GM20000 (cell line): ENCODE data around the gene TP63.

Experiments
- DNase-seq: peaks from one replicate; pipeline ENCODE4 v3.0.0; 2012; ENCODE audit warnings: low spot score
- TF ChIP-seq, protein P1 (sequence below): IDR thresholded peaks from 2 replicates; pipeline ENCODE4 v1.5.1; 2012; ENCODE audit warnings: mild to moderate bottlenecking, control low read depth; ENCODE audit errors: extremely low read depth, missing control alignments

The TP63 gene

DNA sequence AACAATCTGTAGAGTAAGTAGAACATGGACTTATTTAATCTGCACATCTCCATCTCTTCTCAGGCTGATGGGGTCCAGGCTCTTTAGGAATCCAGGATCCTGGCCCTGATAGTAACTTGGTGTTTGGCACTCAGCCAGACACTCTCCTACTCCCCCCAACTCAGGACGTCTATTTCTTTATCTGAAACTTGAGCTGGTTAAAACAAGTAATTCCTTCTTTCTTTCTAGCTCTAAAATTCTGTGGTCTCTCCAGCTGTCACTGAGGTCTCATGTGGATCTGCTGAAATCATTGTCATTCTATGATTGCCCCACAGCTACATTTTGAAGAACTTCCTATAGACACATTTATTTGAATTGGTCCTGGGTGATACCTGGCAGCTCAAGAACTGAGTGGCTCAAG, 59.0 kb downstream of the TP63 start:
- TF ChIP-seq, protein P1, sequence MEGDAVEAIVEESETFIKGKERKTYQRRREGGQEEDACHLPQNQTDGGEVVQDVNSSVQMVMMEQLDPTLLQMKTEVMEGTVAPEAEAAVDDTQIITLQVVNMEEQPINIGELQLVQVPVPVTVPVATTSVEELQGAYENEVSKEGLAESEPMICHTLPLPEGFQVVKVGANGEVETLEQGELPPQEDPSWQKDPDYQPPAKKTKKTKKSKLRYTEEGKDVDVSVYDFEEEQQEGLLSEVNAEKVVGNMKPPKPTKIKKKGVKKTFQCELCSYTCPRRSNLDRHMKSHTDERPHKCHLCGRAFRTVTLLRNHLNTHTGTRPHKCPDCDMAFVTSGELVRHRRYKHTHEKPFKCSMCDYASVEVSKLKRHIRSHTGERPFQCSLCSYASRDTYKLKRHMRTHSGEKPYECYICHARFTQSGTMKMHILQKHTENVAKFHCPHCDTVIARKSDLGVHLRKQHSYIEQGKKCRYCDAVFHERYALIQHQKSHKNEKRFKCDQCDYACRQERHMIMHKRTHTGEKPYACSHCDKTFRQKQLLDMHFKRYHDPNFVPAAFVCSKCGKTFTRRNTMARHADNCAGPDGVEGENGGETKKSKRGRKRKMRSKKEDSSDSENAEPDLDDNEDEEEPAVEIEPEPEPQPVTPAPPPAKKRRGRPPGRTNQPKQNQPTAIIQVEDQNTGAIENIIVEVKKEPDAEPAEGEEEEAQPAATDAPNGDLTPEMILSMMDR: no peak
- no peak for DNase-seq

DNA sequence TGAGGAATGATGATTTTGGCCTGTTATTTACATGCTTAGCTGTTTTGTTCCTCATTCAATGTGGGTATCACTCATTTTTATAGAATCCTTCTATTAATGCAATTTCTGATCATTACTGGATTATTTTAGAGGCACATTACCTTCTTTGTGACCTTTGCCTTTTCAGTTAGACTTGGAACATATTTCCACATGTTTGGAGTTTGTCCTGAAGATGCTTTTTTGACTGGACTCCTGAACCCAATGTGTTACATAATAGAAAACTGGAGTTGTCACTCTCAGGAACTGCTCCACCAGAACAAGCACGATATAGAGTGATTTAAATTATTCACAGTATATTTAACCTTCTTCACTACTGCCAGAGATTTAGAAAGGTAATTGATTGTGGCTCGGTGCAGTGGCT, 59.5 kb downstream of the TP63 start:
- TF ChIP-seq, protein P1: no peak
- DNase-seq: no peak

DNA sequence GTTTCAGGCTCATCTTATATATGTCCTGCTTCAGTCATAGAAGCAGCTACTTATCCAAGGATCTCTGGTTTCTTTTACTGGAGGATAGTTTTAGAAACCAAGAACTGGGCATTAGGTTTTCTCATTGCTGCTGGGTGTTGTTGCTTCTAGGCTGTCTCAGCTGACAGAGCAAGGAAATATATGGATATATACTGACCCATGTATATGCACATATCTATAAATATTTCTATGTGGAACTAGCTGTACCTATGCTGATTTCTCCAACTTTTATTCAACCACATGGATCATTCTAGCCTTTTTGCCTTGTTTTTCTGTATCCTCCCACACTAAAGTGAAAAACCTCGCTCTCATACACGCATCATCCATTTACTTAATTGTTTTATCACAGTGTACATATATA, 64.2 kb downstream of the TP63 start:
- TF ChIP-seq, protein P1: no peak
- no peak for DNase-seq

DNA sequence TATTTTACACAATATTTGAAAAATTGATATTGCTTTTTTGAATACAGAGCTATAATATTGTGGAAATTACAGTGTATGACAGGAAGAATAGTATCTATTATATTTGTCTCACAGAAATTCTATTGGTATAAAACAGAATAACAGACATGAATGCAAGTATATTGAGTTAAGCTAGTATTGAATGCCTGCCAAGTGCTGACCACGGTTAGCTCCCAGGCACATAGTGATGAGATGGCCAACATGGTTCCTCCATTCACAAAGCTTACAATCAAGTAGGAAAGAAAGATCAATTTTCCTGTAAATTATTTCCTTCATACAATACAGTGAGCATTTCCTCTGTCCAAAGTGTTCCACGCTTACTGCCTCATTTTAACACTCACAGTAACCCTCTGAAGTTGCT, 67.6 kb downstream of the TP63 start:
- DNase-seq: no peak
- TF ChIP-seq, protein P1: no peak

DNA sequence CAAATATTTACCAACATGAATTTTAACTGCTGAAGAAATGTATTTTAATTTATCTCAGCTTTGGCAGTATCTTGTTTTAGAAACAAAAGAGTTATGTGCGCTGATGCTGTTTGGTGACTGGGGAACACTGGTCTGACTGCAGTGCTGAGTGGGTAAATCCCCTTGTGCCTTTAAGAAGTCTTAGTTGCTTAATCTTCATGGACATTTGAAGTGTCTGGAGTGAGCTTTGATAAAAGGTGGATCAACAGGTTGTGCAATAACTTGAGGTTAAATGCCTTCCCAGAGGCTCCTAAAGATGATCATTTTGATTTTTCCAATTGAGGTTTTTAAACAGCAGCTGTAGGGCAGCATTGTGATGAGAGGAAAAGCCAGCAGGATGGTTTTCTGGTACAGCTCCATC, 68.7 kb downstream of the TP63 start:
- TF ChIP-seq, protein P1: no peak
- DNase-seq: no peak

DNA sequence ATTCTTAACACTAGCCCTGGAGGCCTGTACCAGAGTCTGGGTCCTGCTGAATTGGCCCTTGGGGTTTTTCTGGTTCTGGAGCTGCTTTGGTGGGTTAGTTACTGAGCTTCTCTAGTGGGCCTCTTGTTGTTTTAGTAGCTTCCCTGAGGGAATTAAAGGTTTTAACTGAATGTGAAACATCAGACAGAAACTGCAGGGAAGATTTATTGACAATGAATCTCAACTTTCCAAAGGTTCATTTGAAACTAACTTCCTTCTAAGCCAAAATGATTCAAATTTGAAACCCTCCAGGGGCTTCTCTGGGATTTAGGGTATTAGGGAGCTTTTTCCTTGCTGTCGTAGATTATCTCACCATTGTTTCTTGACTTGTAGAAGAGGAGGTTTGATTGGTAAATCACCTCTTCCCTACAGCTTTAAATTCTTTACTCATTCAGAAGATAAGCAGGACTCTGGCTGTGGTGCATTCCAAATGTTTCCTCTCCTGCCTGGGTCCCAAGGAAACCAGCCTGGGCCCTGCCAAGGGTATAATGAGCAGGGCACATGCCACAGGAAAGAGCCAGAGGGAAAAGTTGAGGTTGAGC, 71.0 kb downstream of the TP63 start:
- TF ChIP-seq, protein P1: no peak

DNA sequence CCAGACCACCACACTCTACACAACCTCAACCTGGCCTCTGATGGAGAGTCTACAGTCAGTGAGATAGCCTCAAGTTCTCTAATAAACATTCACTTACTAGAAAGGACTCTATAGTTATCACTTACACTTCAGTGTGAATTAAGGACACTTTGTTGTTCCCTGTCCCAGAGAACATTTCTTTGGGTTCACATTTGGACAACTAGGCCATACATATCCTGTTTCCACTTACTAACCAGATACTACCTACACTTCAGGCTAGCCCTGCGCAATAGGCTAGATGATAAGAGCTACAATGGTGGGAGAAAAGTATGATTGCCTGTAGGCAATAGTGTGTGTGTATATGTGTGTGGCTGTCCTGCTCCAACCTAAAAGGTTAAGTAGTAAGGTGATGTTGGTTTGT, 72.7 kb downstream of the TP63 start:
- no peak for DNase-seq
- TF ChIP-seq, protein P1: no peak

More for the DNA sequence above, 71.0 kb downstream of the TP63 start:
- DNase-seq: no peak
